Activated naive CD8-positive, alpha-beta T cell treated with anti-CD3 and anti-CD28 coated beads, Interleukin-2, amount 50 U/mL, for 16 hours (primary cell): ENCODE data around the gene AQP3.
"Not testable (repeated sequence)": the region's sequence is repeated elsewhere in the genome, so short reads cannot be mapped to it uniquely, and the experiment has no call there.

ENCODE experiments used
- DNase-seq: peaks from one replicate; pipeline ENCODE4 v3.0.0-alpha.2; 2020; ENCODE audit warnings: low read depth, low spot score

The AQP3 gene

DNA sequence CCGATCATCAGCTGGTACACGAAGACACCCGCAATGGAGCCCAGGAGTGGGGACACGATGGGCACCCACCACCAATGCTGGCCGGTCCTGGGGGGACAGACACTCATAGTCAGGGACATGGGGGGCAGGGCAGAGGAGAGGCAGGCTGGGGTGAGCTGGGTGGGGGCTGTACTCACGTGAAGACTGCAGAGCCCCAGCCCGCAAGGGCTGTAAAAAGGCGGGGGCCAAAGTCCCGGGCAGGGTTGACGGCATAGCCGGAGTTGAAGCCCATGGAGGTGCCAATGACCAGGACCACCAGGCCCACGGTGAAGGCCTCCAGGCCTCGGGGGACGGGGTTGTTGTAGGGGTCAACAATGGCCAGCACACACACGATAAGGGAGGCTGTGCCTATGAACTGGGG lies 5.3 kb downstream of the AQP3 start:
- DNase-seq: no peak

DNA sequence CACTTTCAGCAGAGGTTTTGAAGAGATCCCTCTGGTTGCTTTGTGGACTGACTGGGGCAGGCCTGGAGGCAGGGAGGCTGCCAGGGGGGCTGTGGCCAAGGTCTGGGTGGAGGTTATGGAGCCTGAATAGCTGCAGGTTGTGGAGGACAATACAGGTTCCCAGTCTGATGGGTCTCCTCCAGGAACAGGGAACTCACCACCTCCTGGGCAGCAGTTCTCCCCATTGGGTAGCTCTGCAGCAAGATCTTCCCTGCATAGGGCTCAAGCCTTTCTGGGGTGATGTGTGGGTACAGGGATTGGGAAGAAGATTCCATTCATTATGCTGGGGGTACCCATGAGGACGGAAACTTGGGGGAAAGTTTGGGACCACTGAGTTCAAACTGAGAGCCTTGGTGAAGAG lies 6.8 kb downstream of the AQP3 start:
- no peak for DNase-seq

DNA sequence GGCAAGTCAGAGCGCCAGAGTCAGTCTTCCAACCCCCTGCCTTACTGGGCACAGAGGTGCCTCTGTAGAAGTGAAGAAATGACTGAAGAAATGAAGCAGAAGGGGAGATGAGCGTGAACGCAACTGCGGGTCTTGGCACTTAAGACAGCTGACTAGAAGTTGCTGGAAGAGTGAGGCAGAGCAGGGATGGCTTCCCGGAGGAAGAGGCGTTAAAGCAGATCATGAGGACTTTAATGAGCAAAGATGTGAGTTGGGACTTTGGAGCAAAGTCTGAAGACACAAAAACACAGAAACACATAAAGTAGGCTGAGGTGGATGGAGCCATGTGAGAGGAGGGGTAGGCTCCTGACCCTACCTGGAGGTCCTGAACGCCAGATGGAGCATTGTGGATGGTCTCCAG lies 7.2 kb downstream of the AQP3 start:
- no peak for DNase-seq

DNA sequence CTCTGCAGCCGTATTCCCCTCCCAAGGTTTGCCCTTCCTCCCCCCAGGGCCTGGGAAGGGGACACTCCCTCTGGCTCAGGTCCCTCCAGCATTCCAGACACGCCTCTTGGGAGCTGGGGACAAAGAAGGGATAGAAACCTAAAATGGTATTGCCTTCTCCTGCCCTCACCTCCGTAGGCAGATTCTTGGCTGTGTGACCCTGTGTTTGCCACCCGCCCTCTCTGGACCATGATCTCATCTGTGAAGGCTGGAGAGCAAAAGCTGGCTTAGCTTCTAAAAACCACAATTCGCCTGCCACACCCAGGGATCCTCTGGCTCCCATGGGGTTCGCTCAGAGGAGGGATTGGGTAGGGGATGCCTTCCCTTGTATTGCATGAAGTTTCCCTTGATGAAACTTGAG lies 7.7 kb downstream of the AQP3 start:
- DNase-seq: no peak

DNA sequence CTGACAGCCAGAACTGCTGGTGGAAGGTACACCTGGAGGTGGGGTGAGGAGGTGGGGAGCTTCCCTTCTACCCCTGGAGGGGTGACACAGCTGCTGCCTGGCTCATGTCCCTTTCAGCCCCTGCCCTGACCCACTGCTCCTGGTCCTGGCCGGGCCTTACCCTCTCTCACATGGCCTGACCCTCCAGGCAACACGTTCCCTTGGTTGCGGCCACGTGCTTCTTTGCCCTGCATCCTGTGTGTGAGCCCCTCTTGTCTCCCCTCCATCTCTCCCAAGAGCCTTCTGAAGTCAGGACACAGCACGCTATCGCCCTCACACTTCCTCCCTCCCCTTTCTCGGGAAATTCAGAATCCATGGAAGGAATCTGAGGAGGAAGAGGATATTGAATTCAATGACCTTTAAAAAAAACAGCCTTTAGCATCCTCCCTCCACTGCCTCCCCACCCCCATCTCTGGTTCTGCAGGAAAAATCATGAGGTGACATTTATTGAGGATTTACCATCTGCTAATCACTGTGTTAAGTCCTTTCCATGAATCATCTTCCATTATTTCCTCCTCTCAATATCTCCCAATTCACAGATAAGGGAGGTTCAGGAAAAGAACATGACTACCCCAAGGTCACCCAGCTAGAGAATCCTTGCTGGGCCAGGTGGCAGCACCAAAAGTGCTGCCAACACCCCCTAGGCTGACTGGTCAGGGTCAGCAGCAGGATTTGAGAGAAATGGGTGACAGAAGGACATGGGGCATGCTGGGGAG lies 8.3 kb downstream of the AQP3 start:
- no peak for DNase-seq

DNA sequence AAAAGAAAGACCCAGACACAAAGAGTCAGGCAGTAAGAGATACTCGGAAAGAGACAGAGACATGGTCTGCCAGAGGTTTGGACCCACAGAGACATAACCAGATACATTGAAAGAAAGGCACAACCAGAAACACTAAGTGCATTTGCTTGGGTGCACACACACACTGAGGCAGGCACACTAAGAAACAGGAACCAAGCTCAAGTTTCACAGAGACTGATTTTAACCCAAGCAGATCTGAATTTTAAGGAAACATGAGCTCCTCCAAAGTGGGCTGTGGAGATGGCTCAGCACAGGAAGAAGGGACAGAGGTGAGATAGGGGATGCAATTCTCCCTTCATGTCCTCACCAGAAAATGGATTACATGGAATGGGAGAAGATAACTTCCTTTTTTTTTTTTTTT lies 9.5 kb downstream of the AQP3 start:
- no peak for DNase-seq

DNA sequence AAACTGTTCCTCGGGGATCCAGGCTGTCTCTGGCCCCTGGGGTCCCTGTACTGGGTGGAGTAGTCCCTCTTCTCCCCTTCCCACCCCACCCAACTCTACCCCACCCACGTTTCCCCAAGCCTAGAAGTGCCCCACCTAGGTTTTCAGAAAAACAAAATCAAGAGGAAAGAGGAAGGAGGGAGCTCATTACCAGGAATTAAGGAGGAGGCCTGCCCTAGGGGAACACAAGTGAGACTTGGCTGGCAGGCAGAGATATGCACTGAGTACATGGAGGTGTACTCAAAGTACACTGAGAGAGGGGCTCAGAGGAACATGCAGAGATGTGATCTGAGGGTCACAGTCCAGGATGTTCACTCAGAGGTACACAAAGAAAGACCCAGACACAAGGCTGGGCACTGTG lies 10.2 kb downstream of the AQP3 start:
- DNase-seq: no peak

DNA sequence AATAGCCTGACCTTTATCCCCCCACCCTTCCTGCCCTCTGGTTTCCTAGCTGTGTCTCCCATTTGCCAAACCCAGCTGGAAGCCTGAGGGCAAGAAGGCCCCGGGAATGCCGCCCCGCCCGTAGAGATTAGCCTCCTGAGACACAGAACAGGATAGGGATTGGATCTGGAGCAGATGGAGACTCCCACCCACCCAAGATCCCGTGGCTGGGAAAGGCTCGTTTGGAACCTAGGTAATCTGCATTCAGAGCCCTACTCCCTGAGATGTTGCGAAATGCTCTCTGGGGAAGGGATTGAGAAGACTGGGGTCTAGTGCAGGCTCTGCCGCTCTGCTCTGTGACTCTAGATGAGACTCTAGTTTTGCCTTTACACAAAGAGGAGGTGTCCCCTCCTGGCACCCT lies 10.9 kb downstream of the AQP3 start:
- DNase-seq: no peak

DNA sequence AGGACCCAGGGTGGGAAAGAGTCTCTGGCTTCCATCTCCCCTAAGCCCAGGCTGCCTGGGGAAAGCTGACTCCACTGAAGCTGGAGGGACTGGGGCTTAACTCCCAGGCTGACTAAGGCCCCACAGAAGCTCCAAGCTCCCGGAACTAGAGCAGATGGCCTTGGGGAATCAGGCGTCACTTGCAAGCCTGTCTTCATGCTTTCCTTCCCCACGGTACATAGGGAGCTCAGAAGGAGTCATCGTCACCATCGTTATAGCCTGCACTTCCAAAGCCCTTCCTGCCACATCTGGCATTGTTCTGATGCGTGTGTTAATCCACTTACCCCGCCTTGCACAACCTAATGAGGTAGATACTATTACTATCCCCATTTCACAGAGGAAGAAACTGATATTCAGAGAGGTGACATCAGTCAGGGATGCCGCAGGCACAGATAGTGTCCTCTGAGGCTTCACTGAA lies 11.5 kb downstream of the AQP3 start:
- DNase-seq: no peak

DNA sequence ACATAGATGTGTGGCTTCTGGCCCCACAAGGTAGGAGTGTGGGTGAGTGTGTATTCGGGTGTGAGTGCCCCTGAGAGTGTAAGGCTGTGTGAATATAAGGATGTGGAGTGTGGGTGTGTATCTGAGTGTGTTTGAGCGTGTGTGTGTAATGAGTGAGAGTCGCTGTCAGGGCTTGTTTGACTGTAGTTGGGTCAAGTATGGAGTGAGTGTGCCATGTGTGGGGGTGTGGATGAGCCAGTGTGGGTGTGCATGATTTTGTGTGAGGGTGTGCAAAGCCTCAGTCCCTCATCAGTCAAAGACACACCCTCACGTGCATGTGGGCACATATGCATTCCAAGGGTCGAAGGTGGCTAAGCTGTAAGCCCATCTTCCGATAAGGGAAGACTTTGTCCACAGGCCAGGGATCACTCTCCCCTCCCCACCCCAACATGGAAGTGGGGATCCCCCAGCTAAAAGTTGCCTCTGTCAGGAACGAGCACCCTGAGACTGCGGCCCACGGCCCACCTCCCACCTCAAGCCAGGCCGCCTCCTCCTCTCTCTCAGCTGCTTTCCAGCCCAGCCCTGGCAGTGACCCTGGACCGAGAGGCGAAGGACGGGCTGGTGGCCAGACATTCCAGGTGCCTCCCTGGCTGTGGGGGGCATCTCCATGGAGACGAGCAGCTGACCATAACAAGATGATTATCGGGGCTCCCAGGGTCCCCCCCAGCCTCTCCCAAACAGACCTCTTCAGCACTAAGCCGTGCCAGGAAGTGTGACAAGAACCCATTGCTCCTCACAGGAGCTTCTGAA lies 12.9 kb downstream of the AQP3 start:
- DNase-seq: no peak

DNA sequence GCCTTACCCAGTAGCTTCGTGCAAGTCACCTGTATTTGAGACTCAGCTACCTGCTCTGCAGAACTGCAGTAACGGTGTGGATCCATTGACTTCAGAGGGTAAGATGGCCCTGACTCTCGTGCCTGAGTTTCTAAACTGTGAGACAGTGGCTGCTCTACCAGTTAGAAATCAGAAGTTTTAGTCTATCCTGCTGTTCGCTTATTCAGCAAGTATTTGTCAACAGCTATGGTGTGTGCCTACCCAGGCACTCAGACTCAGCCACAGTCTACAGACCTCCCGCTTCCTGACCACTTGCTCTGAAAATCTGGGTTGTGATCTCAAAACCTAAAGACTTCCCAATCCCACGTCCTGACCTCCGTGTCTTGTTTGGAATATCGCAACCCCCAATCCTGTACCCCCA lies 13.5 kb downstream of the AQP3 start:
- no peak for DNase-seq

DNA sequence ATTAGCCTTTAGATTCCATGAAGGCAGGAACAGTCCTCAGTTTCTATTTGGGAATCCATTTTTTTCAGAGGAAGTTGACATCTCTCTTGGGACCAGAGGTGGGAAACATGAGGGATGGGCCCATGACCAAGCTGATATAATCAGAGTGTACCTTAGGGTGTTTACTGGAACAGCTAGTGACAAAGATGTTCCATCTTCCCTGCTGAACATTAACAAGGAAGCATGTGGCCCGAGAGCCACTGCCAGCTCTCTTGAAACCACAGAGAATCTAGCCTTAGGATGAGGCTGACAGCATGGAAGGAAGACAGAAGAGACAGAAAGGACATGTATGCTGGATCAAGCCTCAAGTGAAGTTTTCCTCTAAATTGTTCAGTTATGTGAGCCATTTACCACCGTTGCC lies 16.0 kb downstream of the AQP3 start:
- DNase-seq: no peak

DNA sequence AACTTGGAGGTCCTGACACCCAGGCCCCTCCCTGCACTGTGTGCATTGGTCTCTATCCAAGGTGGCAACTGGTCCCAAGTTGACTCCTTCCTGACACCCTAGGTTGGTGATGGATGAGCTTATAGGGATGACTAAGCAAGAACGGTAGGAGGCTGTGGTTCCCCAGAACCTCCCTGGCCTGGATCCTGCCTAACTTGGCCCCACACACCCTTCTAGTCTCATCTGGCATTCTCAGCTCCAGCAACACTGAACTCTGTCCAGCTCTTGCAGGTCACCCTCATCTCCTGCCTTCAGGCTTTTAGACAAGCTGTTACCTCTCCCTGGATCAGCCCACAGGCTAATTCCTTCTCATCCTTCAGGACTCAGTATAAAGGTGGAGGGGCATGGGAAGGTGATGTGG lies 16.5 kb downstream of the AQP3 start:
- no peak for DNase-seq

DNA sequence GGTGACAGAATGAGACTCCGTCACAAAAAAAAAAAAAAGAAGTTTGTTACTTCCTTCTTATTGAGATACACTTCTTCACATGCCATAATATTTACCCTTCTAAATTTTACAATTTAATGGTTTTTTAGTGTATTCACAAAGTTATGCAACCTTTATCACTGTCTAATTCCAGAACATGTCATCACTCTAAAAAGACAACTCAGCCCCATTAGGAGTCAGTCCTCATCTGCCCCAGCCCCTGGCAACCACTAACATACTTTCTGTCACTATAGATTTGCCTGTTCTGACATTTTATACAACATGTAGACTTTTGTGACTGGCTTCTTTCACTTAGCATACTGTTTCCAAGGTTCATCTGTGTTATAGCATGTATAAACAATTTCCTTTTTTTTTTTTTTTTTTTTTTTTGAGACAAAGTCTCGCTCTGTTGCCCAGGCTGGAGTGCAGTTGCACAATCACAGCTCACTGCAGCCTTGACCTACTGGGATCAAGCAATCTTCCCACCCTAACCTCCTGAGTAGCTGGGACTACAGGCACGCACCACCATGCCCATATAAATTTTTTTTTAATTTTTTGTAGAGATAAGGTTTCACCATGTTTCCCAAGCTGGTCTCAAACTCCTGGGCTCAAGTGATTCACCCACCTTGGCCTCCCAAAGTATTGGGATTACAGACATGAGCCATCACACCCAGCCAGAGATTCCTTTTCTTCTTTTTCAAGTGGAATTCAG lies 18.0 kb downstream of the AQP3 start:
- no peak for DNase-seq

DNA sequence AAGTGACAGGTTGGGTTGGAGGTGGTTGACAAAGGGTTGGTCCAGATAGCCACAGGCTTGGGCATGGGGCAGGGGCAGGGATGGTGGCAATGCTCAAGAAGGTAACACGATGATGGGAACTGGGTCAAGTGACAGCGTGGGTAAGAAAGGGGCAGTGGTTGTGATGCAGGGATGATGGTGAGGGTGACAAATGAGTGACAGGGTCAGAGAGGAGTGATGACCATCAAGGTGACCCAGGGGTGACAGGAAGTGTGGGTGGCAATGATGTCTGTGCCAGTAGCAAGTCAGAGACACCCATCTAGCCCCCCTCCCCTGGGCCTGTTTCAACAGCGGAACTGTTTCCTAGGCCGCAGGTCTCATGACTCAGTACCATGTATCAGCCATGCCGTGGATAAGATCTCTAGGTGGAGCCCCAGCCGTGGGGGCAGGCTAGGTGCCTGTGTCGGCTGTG lies 20.5 kb downstream of the AQP3 start:
- no peak for DNase-seq

DNA sequence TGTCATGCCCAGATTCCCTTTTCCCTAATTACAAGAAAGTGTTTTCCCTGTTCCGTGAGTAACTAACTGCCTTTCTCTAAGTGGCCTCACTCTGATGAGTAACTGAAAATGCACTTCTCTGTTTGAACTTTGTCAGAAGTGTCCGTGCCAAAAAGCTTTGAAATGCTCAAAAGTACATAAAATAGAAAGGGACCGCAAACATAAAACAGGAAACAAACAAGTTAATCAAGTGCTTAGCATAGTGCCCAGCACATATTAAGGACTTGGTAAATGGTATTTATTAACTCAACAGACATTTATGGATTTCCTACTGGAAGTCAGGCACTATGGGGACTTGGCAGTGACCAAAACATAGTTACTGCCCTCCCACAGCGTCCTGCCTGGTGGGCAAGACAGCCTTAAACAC lies 22.3 kb downstream of the AQP3 start:
- no peak for DNase-seq

DNA sequence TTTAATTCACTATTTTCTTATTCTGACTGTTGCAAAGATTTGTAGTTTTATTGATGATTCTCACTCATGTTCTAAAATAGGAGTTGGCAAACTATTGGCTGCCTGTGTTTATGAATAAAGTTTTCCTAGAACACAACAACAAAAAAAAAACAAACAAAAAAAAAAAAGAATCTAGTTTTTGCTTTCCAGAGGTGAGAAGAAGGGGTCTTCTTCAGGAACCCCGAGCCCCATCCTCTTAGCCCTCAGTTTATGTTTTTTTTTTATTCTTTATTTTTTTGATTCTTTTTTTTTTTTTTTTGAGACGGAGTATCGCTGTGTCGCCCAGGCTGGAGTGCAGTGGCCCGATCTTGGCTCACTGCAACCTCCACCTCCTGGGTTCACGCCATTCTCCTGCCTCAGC lies 22.9 kb downstream of the AQP3 start:
- not testable (repeated sequence) for DNase-seq

DNA sequence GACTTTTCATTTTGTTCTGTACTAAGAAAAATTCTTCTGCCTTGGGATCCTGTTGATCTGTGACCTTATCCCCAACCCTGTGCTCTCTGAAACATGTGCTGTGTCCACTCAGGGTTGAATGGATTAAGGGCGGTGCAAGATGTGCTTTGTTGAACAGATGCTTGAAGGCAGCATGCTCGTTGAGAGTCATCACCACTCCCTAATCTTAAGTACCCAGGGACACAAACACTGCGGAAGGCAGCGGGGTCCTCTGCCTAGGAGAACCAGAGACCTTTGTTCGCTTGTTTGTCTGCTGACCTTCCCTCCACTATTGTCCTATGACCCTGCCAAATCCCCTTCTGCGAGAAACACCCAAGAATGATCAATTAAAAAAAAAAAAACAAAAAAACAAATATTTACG lies 23.4 kb downstream of the AQP3 start:
- DNase-seq: not testable (repeated sequence)

DNA sequence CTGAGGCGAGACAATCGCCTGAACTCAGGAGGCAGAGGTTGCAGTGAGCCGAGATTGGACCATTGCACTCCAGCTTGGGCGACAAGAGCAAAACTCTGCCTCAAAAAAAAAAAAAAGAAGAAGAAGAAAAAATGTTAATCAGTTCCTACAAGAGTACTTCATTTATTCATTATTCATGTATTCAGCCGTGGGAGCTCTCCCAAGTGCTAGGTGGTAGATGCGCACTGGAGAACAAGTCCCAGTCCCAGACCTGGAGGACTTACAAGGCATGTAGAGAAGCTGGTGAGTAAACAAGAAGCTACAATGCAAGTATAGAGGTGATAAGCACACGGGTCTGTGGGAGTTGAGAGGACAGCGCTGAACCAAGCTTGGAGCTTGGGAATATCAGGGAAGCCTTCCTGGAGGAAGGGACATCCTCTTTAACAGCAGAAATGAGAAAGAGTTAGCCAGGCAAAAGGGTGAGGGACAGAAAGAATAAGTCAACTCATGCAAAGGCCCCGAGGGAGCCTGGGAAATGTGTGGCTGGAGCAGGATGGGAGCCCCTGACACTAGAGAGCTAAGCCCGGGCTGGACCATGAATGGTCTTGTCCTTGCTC lies 27.6 kb downstream of the AQP3 start:
- no peak for DNase-seq

DNA sequence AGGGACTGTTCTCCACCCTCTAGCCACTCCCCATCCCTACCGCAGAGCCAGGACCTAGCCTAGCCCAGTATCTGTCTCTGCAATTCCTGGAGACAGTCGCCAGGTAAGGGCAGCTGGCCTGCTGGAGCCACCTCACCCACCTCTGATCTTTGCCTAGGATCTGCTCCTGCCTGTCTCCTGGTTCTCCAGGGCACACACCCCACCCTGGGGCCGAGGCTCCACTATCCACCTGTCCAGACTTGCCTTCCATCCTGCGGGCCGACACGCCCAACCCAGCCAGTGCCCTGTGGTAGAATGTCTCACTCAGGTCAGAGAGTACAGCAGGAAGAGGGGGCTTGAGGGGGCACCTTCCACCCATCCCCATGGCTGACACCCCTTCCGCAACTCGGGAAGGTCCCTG lies 29.3 kb downstream of the AQP3 start:
- DNase-seq: no peak

DNA sequence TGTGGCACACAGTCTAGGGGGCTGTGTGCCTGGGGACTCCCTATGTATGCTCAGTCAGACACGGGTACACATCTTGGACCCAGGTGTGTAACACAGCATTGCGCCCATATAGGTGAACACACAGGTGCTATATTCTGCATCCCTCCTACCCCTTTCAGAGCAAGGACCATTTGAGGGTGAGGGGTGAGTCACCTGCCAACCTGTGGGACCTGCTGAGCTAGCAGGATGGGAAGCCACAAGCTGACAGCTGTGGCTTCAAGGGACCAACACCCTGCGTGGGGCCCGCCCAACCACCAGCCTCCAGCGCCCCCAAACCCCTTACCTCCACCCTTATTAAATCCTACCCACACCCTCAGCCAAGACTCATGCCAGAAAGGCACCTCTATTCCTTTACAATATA lies 30.4 kb downstream of the AQP3 start:
- no peak for DNase-seq

DNA sequence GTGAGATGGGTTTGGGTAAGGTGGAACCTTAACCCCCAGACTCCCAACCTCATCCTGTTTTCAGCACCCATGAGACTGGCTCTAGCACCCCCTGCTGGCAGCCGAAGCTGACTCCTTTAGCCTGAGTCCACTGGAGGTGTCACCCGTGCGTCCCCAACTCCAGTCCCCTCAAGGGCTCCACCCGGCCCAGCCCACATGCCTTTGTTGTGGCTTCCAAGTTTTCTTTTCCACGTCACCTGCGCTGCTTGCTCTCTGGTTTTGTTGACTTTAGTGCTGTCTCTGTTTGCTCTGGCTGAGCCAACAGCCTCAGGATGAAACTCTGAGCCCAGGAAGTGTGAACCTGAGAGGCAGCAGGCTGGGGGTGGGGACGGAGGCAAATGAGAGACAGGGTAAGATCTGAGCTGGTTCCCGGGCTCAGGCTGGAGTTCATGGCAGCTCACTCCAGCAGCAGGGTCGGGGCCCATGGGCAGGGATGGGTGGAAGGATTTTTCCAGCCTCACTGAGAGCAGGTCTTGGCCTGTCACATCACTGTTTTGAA lies 31.8 kb downstream of the AQP3 start:
- peak; percentile 62 for DNase-seq
